Breast epithelium (tissue), 3 donors: ENCODE data around the gene SEC24C.
"Not testable (repeated sequence)": the region's sequence is repeated elsewhere in the genome, so short reads cannot be mapped to it uniquely, and the experiment has no call there.

Source experiments
- CTCF ChIP-seq, 3 donors: fragments of 450-650 bp; IDR thresholded peaks; one replicate each; pipeline ENCODE4 v1.5.1; 2016 to 2017; ENCODE audit warnings: antibody characterized with exemption in 3 of 3, mild to moderate bottlenecking in 3 of 3, moderate library complexity in 3 of 3
- POLR2A ChIP-seq: fragments of 450-650 bp; IDR thresholded peaks from one replicate; pipeline ENCODE4 v1.6.1; 2016; ENCODE audit warnings: antibody characterized with exemption, mild to moderate bottlenecking, moderate library complexity

GRCh38 chr10:73708122-73708521, 36.0 kb upstream of the SEC24C start:
- TF ChIP-seq CTCF (IDR thresholded peaks at IDR 0.05); POLR2A: not testable (repeated sequence)
